HG03378 (cell line): ENCODE data around the gene TAF5.
"Not testable (repeated sequence)": the region's sequence is repeated elsewhere in the genome, so short reads cannot be mapped to it uniquely, and the experiment has no call there.

Experiments used
- ATAC-seq: cut with Tn5 transposase; IDR thresholded peaks from one replicate; pipeline ENCODE4 v1.9.1; 2021; ENCODE audit warnings: mild to moderate bottlenecking, moderate library complexity; ENCODE audit not compliant: unreplicated experiment

TAF5 gene

DNA sequence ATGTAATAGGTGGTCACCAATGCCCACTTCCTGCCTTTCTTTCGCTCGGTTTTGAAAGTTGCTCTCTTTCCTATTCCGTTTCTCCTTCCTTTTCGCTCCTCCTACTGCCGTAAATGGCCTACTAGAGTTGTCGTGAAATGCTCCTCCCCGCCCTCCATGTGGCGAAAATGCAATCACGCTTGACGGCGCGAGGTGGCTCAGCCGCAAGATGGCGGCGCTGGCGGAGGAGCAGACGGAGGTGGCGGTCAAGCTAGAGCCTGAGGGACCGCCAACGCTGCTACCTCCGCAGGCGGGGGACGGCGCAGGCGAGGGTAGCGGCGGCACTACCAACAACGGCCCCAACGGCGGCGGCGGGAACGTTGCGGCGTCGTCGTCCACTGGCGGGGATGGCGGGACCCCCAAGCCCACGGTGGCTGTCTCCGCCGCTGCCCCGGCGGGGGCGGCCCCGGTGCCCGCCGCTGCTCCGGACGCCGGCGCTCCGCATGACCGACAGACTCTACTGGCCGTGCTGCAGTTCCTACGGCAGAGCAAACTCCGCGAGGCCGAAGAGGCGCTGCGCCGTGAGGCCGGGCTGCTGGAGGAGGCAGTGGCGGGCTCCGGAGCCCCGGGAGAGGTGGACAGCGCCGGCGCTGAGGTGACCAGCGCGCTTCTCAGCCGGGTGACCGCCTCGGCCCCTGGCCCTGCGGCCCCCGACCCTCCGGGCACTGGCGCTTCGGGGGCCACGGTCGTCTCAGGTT is at the start of gene TAF5:
Gene TAF5, plus strand, starts transcription at position 195 of the 737 bp plus-strand sequence. Its CDS starts 14 bp downstream, at position 209.
- ATAC-seq: peak; percentile 49

DNA sequence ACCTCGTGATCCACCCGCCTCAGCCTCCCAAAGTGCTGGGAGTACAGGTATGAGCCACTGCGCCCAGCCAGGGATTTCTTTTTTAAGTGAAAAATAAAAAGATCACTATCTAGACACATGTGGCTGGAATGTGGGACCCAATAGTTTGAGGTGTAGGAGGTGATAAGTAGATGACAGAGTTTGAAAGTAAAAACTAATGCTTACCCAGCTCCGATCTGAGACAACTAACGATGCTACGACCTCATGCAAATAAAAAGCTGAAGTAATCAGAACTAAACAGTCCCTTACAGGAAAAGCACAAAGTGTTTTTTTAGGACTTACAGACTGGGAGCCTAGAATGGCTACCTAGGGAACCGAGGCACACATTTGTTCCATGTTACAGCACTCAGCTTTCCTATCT is 39.9 kb upstream of the TAF5 start:
- no peak for ATAC-seq

DNA sequence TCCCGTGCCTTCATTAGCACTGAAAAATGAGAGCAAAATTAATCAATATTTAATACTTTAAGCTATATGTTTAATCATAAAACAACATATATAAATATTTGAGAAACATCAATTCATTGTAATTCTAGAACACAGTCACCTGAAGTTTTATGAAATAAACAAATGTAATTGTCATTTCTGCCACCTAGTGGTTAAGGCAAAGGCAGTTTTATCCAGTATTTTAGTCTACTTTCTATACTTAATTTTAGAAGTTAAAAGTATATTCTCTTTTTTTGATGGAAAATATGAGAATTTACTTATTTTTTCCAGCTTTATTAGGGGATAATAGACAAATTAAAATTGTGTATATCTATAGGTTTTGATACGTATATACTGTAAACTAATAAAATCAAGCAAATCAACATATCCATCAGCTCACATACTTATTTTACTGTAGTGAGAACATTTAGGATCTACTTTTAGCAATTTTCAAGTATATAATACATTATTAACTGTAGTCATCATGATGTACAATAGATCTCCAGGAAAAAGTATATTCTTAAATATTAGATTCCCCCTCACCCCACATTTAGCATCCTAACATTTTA is 33.7 kb upstream of the TAF5 start:
- no peak for ATAC-seq

DNA sequence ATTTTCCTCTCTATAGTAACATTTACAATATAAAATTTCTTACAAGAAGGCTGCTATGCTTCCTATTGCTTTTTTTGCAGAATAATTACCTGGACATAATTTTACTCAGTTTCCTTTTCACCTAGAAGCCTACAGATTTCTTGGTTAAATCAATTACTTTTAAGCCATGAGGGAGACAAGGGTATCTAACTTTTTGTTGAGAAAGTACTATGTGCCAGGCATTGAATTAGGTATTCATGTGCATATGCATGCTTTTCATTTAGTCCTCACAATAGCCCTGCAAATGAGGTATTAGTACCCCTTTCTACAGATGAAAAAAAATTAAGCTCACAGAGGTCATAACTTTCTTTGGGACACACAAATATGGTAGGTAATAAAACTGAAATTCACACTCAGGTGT is 33.2 kb upstream of the TAF5 start:
- ATAC-seq: no peak

DNA sequence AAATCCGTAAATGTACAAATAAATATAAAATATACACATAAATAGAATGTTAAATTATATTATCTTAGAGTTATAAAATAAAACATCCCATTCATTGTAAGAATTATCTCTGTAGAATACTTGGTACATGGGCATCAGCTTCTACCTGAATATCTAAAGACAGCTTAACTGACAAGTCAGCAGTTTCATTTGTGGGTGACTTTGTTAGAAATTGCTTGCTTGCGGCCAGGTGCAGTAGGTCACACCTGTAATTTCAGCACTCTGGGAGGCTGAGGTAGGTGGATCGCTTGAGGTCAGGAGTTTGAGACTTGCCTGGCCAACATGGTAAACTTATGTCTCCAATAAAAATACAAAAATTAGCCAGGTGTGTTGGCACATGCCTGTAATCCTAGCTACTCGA is 31.4 kb upstream of the TAF5 start:
- ATAC-seq: no peak

DNA sequence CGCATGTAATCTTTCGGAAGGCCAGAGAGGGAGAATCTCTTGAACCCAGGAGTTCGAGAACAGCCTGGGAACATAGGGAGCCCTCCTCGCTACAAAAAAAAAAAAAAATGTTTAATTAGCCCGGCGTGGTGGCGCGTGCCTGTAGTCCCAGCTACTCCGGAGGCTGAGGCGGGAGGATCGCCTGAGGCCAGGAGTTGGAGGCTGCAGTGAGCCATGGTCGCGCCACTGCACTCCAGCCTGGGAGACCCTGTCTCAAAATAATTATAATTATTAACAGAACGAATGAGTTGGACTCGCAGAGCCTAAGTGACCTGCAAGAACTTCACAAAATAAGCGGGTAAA is 17.6 kb upstream of the TAF5 start:
- no peak for ATAC-seq

DNA sequence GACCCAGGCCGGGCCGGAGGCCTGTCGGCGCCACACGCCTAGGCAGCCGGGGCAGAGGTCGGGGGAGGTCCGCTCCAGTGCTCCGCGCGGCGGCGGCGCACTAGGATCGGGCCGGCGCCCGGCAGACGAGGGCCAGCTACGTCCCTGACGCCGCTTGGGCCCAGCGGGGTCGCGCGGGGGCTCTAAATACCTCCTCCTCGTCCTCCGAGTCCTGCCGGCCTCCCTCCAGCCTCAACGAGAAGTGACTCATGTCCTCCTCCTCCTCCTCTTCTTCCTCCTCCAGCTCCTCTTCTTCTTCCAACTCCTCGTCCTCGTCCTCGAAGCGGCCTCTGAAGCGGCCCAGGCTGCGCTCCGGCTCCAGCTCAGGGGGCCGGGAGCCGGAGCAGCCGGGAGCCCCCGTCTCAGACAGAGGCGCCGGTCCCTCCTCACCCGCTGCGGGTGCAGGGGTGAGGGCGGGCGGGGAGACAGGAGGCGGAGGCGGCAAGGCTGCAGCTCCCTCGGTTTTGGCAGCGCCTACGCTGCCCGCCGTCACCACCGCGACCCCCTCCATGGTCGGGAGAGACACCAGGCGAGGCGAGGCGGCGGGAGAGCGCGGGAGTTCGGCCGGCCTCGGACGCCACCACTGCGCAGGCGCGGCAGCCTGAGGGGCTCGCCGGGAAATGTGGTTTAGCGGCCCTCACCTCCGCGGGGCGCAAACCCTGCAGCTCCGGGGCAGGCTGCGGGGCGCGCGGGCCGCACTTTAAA is 17.1 kb upstream of the TAF5 start, which contains the start of gene PCGF6:
Gene PCGF6, minus strand, starts transcription at position 624 of the 744 bp plus-strand sequence. Its CDS starts 74 bp downstream, at position 550.
- peak; percentile 51 for ATAC-seq

DNA sequence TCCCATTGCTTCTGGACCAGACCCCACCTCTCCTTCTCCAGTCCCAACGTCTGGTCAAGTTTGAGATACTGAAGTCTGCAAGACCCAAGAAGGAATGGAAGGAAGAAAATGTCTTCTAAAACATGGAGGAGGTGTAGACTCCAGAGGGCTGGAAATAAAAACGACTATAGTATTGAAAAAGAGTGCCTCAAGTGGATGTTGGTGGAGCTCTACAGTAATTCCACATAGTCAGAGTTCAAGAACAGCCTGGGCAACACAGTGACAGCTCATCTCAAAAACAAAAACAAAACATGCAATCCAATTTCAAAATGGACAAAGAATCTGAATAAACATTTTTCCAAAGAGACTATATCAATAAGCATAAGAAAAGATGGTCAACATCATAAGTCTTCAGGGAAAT is 14.5 kb upstream of the TAF5 start:
- no peak for ATAC-seq

DNA sequence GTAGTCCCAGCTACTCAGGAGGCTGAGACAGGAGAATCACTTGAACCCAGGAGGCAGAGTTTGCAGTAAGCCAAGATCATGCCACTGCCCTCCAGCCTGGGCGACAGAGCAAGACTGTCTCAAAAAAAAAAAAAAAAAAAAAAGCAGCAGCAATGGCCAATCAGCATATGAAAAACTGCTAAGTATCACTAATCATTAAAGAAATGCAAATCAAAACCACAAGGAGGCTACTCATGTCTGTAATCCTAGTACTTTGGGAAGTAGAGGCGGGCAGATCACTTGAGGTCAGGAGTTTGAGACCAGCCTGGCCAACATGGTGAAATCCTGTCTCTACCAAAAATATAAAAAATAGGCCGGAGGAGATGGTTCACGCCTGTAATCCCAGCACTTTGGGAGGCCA is 13.2 kb upstream of the TAF5 start:
- ATAC-seq: not testable (repeated sequence)

DNA sequence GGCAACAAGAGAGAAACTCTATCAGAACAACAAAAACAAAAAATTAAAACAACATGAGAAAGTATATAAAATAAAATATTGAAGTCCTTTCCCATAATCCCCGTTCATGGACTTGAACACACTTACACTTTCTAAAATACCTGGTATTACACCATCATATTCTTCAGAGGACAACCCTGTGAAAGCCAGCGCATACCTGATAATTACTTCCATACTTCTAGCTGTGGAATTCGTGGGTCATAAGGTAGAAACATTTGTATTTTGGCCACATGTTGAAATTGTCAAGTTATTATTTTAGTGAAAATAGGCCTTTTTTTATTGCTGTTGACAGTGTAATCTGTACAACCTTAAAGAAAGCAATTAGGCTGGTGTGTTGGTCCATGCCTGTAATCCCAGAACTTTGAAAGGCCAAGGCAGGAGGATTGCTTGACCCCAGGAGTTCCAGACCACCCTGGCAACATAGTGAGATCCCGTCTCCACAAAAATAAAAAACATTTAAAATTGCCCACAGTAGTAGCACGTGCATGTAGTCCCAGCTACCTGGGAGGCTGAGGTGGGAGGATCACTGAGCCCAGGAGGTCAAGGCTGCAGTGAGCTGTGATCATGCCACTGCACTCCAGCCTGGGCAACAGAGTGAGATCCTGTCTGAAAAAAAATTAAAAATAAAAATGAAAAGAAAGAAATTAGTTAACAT is 11.7 kb upstream of the TAF5 start:
- ATAC-seq: no peak

DNA sequence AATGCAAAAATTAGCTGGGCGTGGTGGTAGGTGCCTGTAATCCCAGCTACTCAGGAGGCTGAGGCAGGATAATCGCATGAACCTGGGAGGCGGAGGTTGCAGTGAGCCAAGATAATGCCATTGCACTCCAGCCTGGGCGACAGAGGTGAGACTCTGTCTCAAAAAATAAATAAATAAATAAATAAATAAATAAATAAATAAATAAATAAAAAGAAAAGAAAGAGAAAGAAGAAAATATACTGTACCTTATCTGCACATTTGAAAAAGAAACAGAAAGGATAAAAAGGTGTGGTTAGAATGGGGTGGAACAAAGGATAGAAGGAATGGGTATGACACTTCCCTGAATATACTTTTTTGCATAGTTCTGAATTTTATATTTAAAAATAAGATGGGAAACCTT is 8.3 kb upstream of the TAF5 start:
- ATAC-seq: not testable (repeated sequence)

DNA sequence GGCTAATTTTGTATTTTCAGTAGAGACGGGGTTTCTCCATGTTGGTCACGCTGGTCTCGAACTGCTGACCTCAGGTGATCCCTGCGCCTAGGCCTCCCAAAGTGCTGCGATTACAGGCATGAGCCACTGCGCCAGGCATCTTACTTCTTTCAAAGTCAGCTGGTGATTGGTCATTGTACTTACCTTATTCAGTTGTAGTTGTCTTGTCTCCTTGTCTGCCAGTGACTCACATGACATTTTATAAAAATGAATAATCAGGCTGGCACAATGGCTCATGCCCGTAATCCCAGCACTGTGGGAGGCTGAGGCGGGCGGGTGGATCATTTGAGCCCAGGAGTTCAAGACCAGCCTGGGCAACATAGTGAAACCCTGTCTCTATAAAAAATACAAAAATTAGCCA is 7.0 kb upstream of the TAF5 start:
- not testable (repeated sequence) for ATAC-seq

DNA sequence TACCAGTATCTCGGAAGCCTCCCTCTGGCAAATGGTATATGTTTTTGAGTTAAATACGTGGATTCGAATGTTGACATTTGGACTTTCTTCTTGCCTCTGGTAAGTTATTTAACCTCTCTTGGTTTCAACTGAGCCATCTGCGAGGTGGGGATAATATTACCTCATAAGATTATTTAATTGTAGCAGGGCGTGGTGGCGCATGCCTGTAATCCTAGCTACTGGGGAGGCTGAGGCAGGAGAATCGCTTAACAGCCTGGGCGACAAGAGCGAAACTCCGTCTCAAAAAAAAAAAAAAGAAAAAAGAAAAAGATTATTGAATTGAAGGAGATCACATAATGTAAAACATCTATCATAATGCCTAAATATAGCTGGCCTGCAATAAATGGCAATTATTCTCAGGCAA is 396 bp upstream of the TAF5 start:
- ATAC-seq: no peak

DNA sequence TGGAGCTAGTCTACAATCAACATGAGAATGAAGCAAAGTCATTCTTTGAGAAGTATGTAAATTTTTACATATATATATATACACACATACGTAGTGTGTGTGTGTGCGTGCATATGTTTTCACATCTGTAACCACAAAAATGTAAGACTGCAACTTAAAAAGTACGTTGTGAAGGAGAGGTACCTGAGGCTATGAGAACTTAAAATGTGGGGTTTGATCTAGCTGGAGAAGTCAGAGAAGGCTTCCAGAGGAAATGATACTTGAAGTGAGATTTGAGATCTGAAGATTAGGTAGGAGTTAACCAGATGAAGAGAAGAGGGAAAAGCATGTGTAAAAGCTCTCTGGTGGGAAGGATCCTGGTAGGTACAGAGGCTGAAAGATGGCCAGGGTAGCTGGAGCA is 5.8 kb downstream of the TAF5 start:
- peak; percentile 32 for ATAC-seq

DNA sequence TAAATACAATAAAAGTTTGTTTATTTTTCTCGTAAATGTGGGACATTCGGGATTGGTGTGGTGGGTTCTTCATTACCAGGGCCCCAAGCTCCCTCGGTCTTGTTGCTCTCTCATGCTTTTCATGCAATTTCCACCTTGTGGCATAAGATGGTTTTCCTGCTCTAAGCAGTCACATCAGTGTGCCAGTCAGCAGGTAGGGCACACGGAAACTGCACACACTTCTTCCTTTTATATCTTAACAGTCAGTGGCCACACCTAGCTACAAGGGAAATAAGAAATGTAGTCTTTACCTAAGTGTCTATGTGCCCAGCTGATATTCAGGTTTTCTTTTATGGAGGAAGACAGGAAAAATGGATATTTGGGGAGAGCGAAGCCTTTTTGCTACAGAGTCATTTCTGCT is 6.5 kb downstream of the TAF5 start:
- no peak for ATAC-seq

DNA sequence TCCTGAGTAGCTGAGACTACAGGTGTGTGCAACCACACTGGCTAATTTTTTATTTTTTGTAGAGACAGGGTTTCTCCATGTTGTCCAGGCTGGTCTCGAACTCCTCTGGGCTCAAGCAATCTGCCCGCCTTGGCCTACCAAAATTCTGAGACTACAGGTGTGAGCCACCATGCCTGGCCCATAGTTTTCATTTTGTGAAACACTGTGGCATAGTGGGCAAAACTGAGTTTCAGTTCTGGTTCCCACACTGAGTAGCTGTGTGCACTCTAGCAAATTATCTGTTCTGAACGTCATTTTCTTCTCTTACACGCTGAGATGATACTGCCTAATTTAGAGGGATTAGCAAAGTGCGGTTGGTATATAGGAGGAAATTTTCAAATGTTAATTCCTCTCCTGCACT is 15.0 kb downstream of the TAF5 start:
- ATAC-seq: no peak

DNA sequence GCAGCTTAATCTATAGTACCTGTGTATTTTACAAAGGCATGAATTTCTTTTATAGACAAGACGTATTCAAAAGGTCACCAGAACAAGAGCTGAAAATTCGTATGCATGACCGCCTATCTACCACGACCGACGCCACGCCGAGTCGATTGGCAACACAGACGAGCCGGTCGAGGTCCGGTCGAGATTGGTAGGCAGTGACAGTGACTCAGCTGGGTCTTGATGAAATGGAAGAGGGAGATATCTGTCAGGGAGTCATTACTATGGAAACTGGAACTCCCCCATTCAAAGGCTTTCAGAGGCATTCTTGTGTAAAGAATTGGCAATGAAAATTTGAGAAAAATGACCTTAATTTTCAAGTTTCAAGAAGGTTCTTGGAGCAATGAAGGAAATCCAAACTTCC is 26.4 kb downstream of the TAF5 start:
- no peak for ATAC-seq

DNA sequence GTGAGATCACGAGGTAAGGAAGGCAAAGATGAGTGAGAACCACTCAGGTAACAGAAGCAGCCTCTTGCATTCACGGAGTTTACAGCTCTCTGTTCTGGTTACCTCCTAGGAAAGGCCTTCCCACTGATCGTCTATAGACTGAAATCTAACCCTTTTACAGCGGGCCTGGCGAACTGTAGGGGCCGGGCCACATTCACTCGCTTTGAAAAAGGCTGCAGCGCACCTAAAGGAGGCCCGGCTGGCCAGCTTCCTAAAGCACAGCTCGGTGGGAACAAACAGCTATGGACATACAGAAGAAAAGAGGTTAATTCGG is 27.9 kb downstream of the TAF5 start:
- ATAC-seq: no peak

DNA sequence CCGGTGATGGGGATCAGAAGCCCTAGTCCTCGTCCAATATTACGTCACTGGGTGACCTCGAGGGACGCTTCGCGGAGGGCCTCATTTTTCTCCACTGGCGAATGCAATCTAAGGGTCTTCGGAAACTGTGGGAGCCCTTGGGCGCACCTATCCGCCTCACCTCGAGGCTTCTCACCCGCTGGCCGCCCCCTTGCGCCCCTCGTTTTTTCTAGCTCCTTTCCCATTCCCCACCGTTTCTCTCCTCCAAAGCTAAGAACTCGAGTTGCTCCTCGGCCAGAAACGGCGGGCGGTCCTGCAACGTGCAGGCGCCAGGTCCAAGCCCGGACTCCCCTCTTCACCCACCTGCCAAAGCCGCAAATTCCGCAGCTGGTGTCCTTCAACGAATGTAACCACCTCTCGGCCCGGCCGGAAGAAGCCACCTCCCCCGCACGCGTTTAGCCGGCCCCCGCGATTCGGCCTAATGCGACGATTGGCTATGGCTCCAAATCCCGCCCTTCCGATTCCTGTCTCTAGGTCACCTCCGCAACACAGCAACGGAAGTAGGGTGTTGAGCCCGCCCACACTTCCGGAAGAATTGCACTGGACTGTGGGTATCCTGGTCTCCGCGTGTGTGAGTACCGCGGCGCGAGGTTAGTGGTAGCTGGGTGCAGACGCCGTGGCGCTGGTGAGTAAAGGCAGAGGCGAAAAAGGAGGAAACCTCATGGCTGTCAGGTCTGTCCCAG is 28.5 kb downstream of the TAF5 start, which contains the start of the genes ATP5MK and PDCD11:
Gene ATP5MK, minus strand, starts transcription at position 409 of the 722 bp plus-strand sequence. CDS start 4,018 bp downstream, outside the sequence.
Gene PDCD11, plus strand, starts transcription at position 560 of the 722 bp plus-strand sequence. CDS start 1,801 bp downstream, outside the sequence.
- ATAC-seq: peak; percentile 96

DNA sequence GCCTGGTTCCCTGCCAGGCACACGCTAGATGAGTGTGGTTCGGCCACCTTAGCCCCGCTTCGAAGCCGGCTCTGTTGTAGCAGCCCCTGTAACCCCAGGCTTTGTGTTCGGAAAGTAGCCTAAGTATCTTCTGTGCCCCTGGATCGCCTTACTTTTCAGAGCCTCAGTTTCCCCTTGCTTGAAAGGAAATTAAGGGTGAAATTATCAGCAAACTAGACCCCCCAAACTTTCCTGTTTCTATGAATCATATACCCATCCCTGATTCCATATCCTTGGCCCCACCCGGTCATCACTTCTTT is 29.0 kb downstream of the TAF5 start:
- ATAC-seq: no peak
